GM12864 (cell line): ENCODE data around the gene MAX.
"Not testable (repeated sequence)": the region's sequence is repeated elsewhere in the genome, so short reads cannot be mapped to it uniquely, and the experiment has no call there.

ENCODE experiments used
- DNase-seq: peaks from one replicate; pipeline ENCODE4 v3.0.0-alpha.2; 2011; ENCODE audit warnings: low read depth
- H3K4me3 ChIP-seq: 2 replicates; pipeline ENCODE4 v1.5.1; 2011; ENCODE audit warnings: mild to moderate bottlenecking, low read depth, low read length, control low read depth
- CTCF ChIP-seq: IDR thresholded peaks from 2 replicates; pipeline ENCODE4 v1.5.1; 2011; ENCODE audit warnings: low read depth, mild to moderate bottlenecking, moderate library complexity, low read length, control low read depth, inconsistent platforms; ENCODE audit errors: missing control alignments

The MAX gene

GRCh38 chr14:65040666-65041433, 61.5 kb downstream of the MAX start:
- TF ChIP-seq CTCF, result no peak
- DNase-seq, result no peak
- no peak overlapping the region for H3K4me3 ChIP-seq

- DNase-seq, result no peak
- TF ChIP-seq CTCF, result no peak
- no peak overlapping the region for H3K4me3 ChIP-seq
These were observed 63.4 kb downstream of the MAX start for GRCh38 chr14:65038966-65039365.

- no peak overlapping the region for H3K4me3 ChIP-seq
- DNase-seq, result no peak
- TF ChIP-seq CTCF, result no peak
These were observed 67.3 kb downstream of the MAX start for GRCh38 chr14:65035049-65035448.

GRCh38 chr14:65034021-65034420, 68.3 kb downstream of the MAX start:
- no peak for TF ChIP-seq CTCF
- DNase-seq, result no peak
- H3K4me3 ChIP-seq, result no peak overlapping the region

- no peak for DNase-seq
- no peak for TF ChIP-seq CTCF
- no peak overlapping the region for H3K4me3 ChIP-seq
These were observed 69.1 kb downstream of the MAX start for GRCh38 chr14:65033181-65033580.

- H3K4me3 ChIP-seq, result no peak overlapping the region
- DNase-seq, result no peak
- no peak for TF ChIP-seq CTCF
These were observed 70.0 kb downstream of the MAX start for GRCh38 chr14:65032319-65032718.

- H3K4me3 ChIP-seq, DNase-seq: not testable (repeated sequence)
These were observed 71.0 kb downstream of the MAX start for GRCh38 chr14:65031321-65031720.

GRCh38 chr14:65028937-65029336, 73.4 kb downstream of the MAX start:
- TF ChIP-seq CTCF, result no peak
- DNase-seq, result no peak
- no peak overlapping the region for H3K4me3 ChIP-seq
